ENCODE results near the gene FNDC3B. TPM values are rescaled to one million over a fixed set of nuclear protein-coding genes. Genes with fewer than 3 reads are reported as not detected.

FNDC3B gene
- total and polyA plus RNA-seq, 9 of the 15 experiments (the other 6 are each of a cell fraction or from before 2014, with no cell fraction given) = 7.0 to 35.8 (median 16.2) TPM

DNA sequence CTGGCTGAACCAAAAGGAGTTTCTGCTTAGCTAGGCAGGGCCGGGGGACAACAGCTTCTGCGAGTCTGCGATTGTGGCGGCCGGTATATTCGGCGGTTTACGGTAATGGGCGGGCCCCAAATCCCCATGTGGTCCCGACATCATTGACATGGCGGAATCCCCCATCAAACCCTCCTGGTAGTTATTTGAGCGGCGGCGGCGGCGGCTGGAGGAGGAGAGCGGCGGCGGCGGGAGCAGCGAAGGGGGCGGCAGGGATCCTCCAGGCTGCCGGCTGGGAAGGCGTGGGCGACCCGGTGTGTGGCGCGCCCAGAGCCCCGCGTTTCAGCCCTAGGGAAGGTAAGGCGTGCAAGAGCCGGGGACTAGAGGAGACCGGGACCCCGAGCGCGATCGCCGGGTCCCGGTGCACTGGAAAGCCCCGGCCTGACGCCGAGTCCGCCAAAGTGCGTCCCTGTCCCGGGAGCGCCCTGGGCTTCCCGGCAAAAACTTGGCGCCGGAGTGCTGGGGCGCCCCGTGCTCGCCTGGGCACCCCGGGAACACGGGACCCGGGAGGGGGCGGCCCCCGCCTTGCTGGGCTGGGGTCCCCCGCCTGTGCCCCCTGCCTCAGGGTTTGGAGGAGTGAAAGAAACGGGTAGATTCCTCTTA is at the start of gene FNDC3B (continued):
- TF ChIP-seq EZH2 (IDR thresholded peaks at IDR 0.05; ENCODE audit: borderline replicate concordance, low read depth, low read length) (no peak), NR2C2 (CRISPR knock-in tag; IDR thresholded peaks at IDR 0.05) (no peak), NR2C2 (tag; IDR thresholded peaks at IDR 0.05) (peak; percentile 58; the same call in 1 of the 2 replicates), ZNF174 (CRISPR knock-in tag; IDR thresholded peaks at IDR 0.05) (no peak), ZNF165 (CRISPR knock-in tag; IDR thresholded peaks at IDR 0.05; ENCODE audit: borderline replicate concordance) (no peak), CBFB (CRISPR knock-in tag; IDR thresholded peaks at IDR 0.05) (peak; percentile 19; the same call in 1 of the 2 replicates), CBFA2T3 (IDR thresholded peaks at IDR 0.05) (no peak; the same call in 1 of the 2 replicates), ZNF436 (CRISPR knock-in tag; IDR thresholded peaks at IDR 0.05) (no peak), TBL1XR1 (IDR thresholded peaks at IDR 0.05; ENCODE audit: low read length in 2 of 2) (peak in 1 of 2 experiments; percentile 70; a peak in 2 of 4 replicates), STAT5A (IDR thresholded peaks at IDR 0.05; ENCODE audit: borderline replicate concordance, low read length) (0 out of 2 replicates have a peak, but pooled peaks have one; percentile 4), EP400 (IDR thresholded peaks at IDR 0.05) (peak; percentile 84), TCF3 (CRISPR knock-in tag; IDR thresholded peaks at IDR 0.05) (peak; percentile 18; the same call in 1 of the 2 replicates), TOE1 (IDR thresholded peaks at IDR 0.05; ENCODE audit: borderline replicate concordance) (peak; percentile 71; the same call in 1 of the 2 replicates), TOE1 (CRISPR knock-in tag; IDR thresholded peaks at IDR 0.05; ENCODE audit: borderline replicate concordance, low read depth) (no peak), PCBP1 (IDR thresholded peaks at IDR 0.05; ENCODE audit: low read depth, low read length, poor library complexity, severe bottlenecking) (peak; percentile 2), POLR2A (conservative IDR thresholded peaks at IDR 0.05) (peak; percentile 89), GTF2F1 (IDR thresholded peaks at IDR 0.05; ENCODE audit: low read depth, low read length) (0 out of 2 replicates have a peak, but pooled peaks have one; percentile 42), TSC22D4 (tag; IDR thresholded peaks at IDR 0.05) (no peak), POLR2AphosphoS5 (IDR thresholded peaks at IDR 0.05; ENCODE audit: control insufficient read depth, insufficient read depth, low read depth, low read length) (peak; percentile 86), MYC (IDR thresholded peaks at IDR 0.05; ENCODE audit: low read depth, low read length) (peak; percentile 94), MYC (CRISPR knock-in tag; IDR thresholded peaks at IDR 0.05; ENCODE audit: borderline replicate concordance, low read depth) (peak; percentile 30; the same call in 1 of the 2 replicates), ZNF232 (CRISPR knock-in tag; IDR thresholded peaks at IDR 0.05) (no peak), ZZZ3 (IDR thresholded peaks at IDR 0.05) (no peak), ARID1B (IDR thresholded peaks at IDR 0.05) (no peak)
- TF ChIP-seq, protein P1, sequence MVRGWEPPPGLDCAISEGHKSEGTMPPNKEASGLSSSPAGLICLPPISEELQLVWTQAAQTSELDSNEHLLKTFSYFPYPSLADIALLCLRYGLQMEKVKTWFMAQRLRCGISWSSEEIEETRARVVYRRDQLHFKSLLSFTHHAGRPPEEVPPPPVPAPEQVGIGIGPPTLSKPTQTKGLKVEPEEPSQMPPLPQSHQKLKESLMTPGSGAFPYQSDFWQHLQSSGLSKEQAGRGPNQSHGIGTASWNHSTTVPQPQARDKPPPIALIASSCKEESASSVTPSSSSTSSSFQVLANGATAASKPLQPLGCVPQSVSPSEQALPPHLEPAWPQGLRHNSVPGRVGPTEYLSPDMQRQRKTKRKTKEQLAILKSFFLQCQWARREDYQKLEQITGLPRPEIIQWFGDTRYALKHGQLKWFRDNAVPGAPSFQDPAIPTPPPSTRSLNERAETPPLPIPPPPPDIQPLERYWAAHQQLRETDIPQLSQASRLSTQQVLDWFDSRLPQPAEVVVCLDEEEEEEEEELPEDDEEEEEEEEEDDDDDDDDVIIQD (CRISPR knock-in tag; IDR thresholded peaks at IDR 0.05) = no peak
- TF ChIP-seq, protein P2, sequence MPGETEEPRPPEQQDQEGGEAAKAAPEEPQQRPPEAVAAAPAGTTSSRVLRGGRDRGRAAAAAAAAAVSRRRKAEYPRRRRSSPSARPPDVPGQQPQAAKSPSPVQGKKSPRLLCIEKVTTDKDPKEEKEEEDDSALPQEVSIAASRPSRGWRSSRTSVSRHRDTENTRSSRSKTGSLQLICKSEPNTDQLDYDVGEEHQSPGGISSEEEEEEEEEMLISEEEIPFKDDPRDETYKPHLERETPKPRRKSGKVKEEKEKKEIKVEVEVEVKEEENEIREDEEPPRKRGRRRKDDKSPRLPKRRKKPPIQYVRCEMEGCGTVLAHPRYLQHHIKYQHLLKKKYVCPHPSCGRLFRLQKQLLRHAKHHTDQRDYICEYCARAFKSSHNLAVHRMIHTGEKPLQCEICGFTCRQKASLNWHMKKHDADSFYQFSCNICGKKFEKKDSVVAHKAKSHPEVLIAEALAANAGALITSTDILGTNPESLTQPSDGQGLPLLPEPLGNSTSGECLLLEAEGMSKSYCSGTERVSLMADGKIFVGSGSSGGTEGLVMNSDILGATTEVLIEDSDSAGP (CRISPR knock-in tag; IDR thresholded peaks at IDR 0.05) = 0 out of 2 replicates have a peak, but pooled peaks have one; percentile 62
- TF ChIP-seq, protein P3, sequence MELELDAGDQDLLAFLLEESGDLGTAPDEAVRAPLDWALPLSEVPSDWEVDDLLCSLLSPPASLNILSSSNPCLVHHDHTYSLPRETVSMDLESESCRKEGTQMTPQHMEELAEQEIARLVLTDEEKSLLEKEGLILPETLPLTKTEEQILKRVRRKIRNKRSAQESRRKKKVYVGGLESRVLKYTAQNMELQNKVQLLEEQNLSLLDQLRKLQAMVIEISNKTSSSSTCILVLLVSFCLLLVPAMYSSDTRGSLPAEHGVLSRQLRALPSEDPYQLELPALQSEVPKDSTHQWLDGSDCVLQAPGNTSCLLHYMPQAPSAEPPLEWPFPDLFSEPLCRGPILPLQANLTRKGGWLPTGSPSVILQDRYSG (tag; conservative IDR thresholded peaks at IDR 0.05; ENCODE audit: low read depth) = no peak
